B cell (primary cell): ENCODE data around the gene SCARF1. TPM values are rescaled to one million over a fixed set of nuclear protein-coding genes. Genes with fewer than 3 reads are reported as not detected.
A peak's percentile ranks its signal among the peaks of the same experiment; 100 is the strongest.

Experiments used
- ATAC-seq: fragments of 200-7000 bp; cut with Tn5 transposase; one replicate; pipeline ENCODE4 v1.10.0; 2021; ENCODE audit warnings: low read depth, mild to moderate bottlenecking, moderate number of reproducible peaks, moderate library complexity
- CTCF ChIA-PET: fragments of 350-600 bp; sonication (Branson Sonifier 250); formaldehyde crosslinking; loops from one replicate; lab custom pipeline; 2021; ENCODE audit warnings: antibody characterized with exemption, inconsistent platforms; lab: Charles Lee
- POLR2A ChIA-PET: fragments of 350-600 bp; sonication (Branson Sonifier 250); formaldehyde crosslinking; loops from one replicate; lab custom pipeline; 2021; ENCODE audit warnings: antibody characterized with exemption; lab: Charles Lee
- DNase-seq: peaks from one replicate; pipeline ENCODE4 v3.0.0; 2013
- H2AFZ ChIP-seq: 2 replicates; pipeline ENCODE4 v1.6.1; 2012; ENCODE audit warnings: mild to moderate bottlenecking, low read depth, low read length; ENCODE audit not compliant: insufficient read depth, poor library complexity, severe bottlenecking
- H3K27ac ChIP-seq, 2 donors: 1 replicate in 1 of 2; 2 replicates in 1 of 2; pipeline ENCODE4 v1.5.1; 2012 to 2013; ENCODE audit warnings: low read length in 2 of 2, mild to moderate bottlenecking in 2 of 2, moderate library complexity in 1 of 2
- H3K27me3 ChIP-seq, 4 experiments: fragments of 200-600 bp in 1 of 4; sonication (generic) in 1 of 4; replicated peaks in 1 of 4; 1 replicate in 2 of 4; 2 replicates in 2 of 4; pipeline versions ENCODE4 v1.6.1 to v1.7.0; 2013 to 2016; ENCODE audit warnings: low read length in 3 of 4, mild to moderate bottlenecking in 2 of 4, mixed read lengths in 1 of 4, moderate library complexity in 1 of 4; ENCODE audit not compliant: insufficient read depth in 4 of 4, control insufficient read depth in 3 of 4; ENCODE audit errors: control extremely low read depth in 1 of 4
- H3K36me3 ChIP-seq, 2 experiments: replicated peaks in 1 of 2; 1 replicate in 1 of 2; 2 replicates in 1 of 2; pipeline versions ENCODE4 v1.6.1 to v1.7.1; 2013; ENCODE audit warnings: low read length in 1 of 2; ENCODE audit not compliant: insufficient read depth in 2 of 2, control insufficient read depth in 1 of 2; ENCODE audit errors: control extremely low read depth in 1 of 2, extremely low read depth in 1 of 2
- H3K4me1 ChIP-seq, 2 donors: fragments of 200-600 bp in 1 of 2; sonication (generic) in 1 of 2; 1 replicate in 1 of 2; 2 replicates in 1 of 2; pipeline versions ENCODE4 v1.5.1 to v1.6.1; 2013 to 2017; ENCODE audit warnings: low read length in 2 of 2; ENCODE audit not compliant: control insufficient read depth in 2 of 2, insufficient read depth in 2 of 2
- H3K4me2 ChIP-seq: replicated peaks from 2 replicates; pipeline ENCODE3; 2012; ENCODE audit warnings: mild to moderate bottlenecking, low read depth, low read length; ENCODE audit not compliant: poor library complexity, severe bottlenecking
- H3K4me3 ChIP-seq, 5 experiments: fragments of 200-600 bp in 1 of 5; sonication (generic) in 1 of 5; 1 replicate in 3 of 5; 2 replicates in 2 of 5; pipeline versions ENCODE4 v1.5.1 to v1.7.0; 2011 to 2016; ENCODE audit warnings: low read length in 4 of 5, mild to moderate bottlenecking in 4 of 5, low read depth in 2 of 5, control low read depth in 1 of 5, moderate library complexity in 1 of 5; ENCODE audit not compliant: insufficient read depth in 1 of 5; ENCODE audit errors: control extremely low read depth in 1 of 5, extremely low read depth in 1 of 5
- H3K79me2 ChIP-seq: fragments of 200-600 bp; sonication (generic); one replicate; pipeline ENCODE4 v1.6.0; 2016; ENCODE audit warnings: low read length; ENCODE audit not compliant: control insufficient read depth, insufficient read depth
- H3K9ac ChIP-seq: fragments of 200-600 bp; sonication (generic); 2 replicates; pipeline ENCODE4 v1.6.1; 2017; ENCODE audit warnings: mild to moderate bottlenecking, low read length, moderate library complexity
- H3K9me3 ChIP-seq, 3 donors: one replicate each; pipeline versions ENCODE4 v1.6.1 to v1.7.1; 2013; ENCODE audit warnings: low read length in 2 of 3; ENCODE audit not compliant: control insufficient read depth in 2 of 3, insufficient read depth in 1 of 3; ENCODE audit errors: control extremely low read depth in 1 of 3
- H4K20me1 ChIP-seq: 2 replicates; pipeline ENCODE4 v1.6.0; 2012; ENCODE audit warnings: mild to moderate bottlenecking, low read length; ENCODE audit not compliant: insufficient read depth, control insufficient read depth, poor library complexity, severe bottlenecking
- H3K27ac Mint-ChIP-seq: one replicate; pipeline ENCODE4 v1.8.0; 2021; ENCODE audit warnings: mixed read lengths
- H3K27me3 Mint-ChIP-seq: one replicate; pipeline ENCODE4 v1.8.0; 2021; ENCODE audit warnings: mixed read lengths
- H3K4me1 Mint-ChIP-seq: one replicate; pipeline ENCODE4 v1.8.0; 2021; ENCODE audit warnings: mixed read lengths
- H3K4me3 Mint-ChIP-seq: one replicate; pipeline ENCODE4 v1.8.0; 2021; ENCODE audit warnings: mixed read lengths
- H3K9me3 Mint-ChIP-seq: one replicate; pipeline ENCODE4 v1.8.0; 2022; ENCODE audit warnings: mixed read lengths; ENCODE audit not compliant: insufficient read depth
- CTCF ChIP-seq: fragments of 200-600 bp; IDR thresholded peaks from one replicate; pipeline ENCODE4 v1.8.0; 2022; ENCODE audit warnings: antibody characterized with exemption, mild to moderate bottlenecking
- EZH2 ChIP-seq: IDR thresholded peaks from 2 replicates; pipeline ENCODE4 v1.6.1; 2012; ENCODE audit warnings: borderline replicate concordance, low read depth, mild to moderate bottlenecking, moderate library complexity, low read length; ENCODE audit not compliant: insufficient read depth, poor library complexity, severe bottlenecking
- WGBS: methylation state at CpG from one replicate; pipeline ENCODE4 v1.1.5; 2013; ENCODE audit warnings: missing lambda C conversion rate; ENCODE audit not compliant: insufficient coverage; 5-methylcytosine and 5-hydroxymethylcytosine counted together
- intact Hi-C: fragments of 100-400 bp; cut with micrococcal nuclease; formaldehyde crosslinking; loops from one replicate; pipeline ENCODE4 v1.10.0; 2022
- polyA plus RNA-seq: library from polyadenylated mRNA; depleted of rRNA; stranded (reverse); fragments of >200 nt; gene quantifications from 2 replicates; pipeline ENCODE4 v1.2.3, GENCODE V29; 2012
- total RNA-seq, 2 donors: library from RNA; stranded (reverse); fragments of 120-200 nt in 1 of 2; gene quantifications; 1 replicate in 1 of 2; 2 replicates in 1 of 2; pipeline versions ENCODE4 v1.2.3 to v1.2.4, GENCODE V29; 2013 to 2022

Gene SCARF1
- total and polyA plus RNA-seq, 2 donors (not counting 1 experiment from before 2014, with no cell fraction given), result 0.54 to 3.7 TPM

DNA sequence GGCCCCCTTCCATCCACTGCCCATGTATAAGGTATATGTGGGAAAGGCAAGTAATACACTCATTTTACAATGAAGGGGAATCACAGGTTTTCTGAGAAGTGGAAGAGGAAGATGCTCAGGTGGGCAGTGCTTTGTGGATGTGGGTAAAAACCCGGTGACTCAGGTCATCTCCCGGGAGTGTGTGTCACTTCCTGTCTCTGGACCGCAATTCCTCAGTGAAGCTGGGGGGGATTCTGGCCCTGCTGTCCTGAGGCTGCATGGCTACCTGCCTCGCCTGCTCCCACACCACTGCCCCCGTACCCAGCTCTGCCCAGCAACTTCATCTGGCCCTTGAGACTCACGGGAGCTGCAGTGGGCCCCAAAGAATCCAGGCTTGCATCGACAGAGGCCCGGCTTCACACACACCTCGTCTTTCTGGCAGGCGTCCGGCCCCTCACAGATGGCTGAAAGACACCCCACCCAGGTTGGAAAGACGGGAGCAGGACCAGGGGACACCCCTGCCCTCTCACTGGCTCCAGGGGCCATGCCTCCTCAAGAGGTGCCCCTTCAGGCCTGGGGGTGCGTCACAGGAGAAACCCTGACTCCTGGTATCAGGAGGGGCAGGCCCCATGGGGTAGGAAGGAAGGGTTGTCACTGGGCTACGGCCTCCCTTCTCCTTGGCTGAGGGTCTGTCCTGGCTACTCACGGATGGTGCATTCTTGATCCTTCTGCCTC is 882 bp downstream of the SCARF1 start:
- Mint-ChIP-seq H3K27ac (peak overlapping the region; percentile 91), H3K9me3 (no peaks in the 10 kb centered on the region), H3K27me3 (no peaks in the 10 kb centered on the region), H3K4me3 (peak overlapping the region; percentile 91), H3K4me1 (peaks cover 30% of the 10 kb centered on the region)
- no peaks in the 10 kb centered on the region for H3K36me3 ChIP-seq
- no peaks in the 10 kb centered on the region for H3K79me2 ChIP-seq
- peak overlapping the region in 1 of 5 experiments; percentile 66 for H3K4me3 ChIP-seq
- H3K27me3 ChIP-seq, result peaks cover 0 to 3% (median 0%) of the 10 kb centered on the region in 4 experiments
- no peak overlapping the region for H2AFZ ChIP-seq
- H4K20me1 ChIP-seq, result peaks cover 1% of the 10 kb centered on the region
- WGBS, result 11% methylated on average over 15 of the region's 15 CpGs
- peaks cover 29 to 37% of the 10 kb centered on the region in 2 donors for H3K4me1 ChIP-seq
- DNase-seq (peak; percentile 84), ATAC-seq (peak; percentile 9)
- intact Hi-C loops, result loop anchor here (5.0 kb wide), 2 partner anchors 127 to 387 kb away; partner anchors contain the start of gene INPP5K
- ChIA-PET POLR2A (interaction anchor here (0.7 to 3.1 kb wide), 4 partner anchors 13 to 75 kb away, joined by 4 to 29 read pairs (median 6); partner anchors contain the start of gene SLC43A2), CTCF (interaction anchor here (7.1 to 7.8 kb wide), 2 partner anchors 16 to 72 kb away, joined by 93 to 135 read pairs; partner anchors contain the start of gene SLC43A2)
- no peak overlapping the region for H3K27ac ChIP-seq
- peak overlapping the region; percentile 63 for H3K9ac ChIP-seq
- TF ChIP-seq CTCF (no peak), EZH2 (no peak)
- peaks cover 0 to 5% (median 0%) of the 10 kb centered on the region in 3 donors for H3K9me3 ChIP-seq
- peak overlapping the region; percentile 99 for H3K4me2 ChIP-seq
